Body of pancreas (tissue), 4 donors: Measurements from ENCODE around the gene OOSP4B.

Source experiments
- CTCF ChIP-seq, 7 experiments: fragments of 450-650 bp in 4 of 7; fragments of 200-600 bp in 3 of 7; sonication (generic) in 3 of 7; IDR thresholded peaks; one replicate each; pipeline ENCODE4 v1.5.1; 2016 to 2019; ENCODE audit warnings: antibody characterized with exemption in 7 of 7
- POLR2A ChIP-seq, 3 donors: fragments of 450-650 bp; IDR thresholded peaks; one replicate each; pipeline ENCODE4 v1.6.1; 2016; ENCODE audit warnings: antibody characterized with exemption in 3 of 3, mild to moderate bottlenecking in 2 of 3

- TF ChIP-seq POLR2A (IDR thresholded peaks at IDR 0.05): no peak
- TF ChIP-seq CTCF (IDR thresholded peaks at IDR 0.05): no peak
Measured at GRCh38 chr11:60003729-60004128, 13.3 kb upstream of the OOSP4B start.
